ENCODE measurements around the gene CREB5.

GRCh38 chr7:28749638-28750037 lies 337.3 kb downstream of the CREB5 start:
- TF ChIP-seq, protein P1, sequence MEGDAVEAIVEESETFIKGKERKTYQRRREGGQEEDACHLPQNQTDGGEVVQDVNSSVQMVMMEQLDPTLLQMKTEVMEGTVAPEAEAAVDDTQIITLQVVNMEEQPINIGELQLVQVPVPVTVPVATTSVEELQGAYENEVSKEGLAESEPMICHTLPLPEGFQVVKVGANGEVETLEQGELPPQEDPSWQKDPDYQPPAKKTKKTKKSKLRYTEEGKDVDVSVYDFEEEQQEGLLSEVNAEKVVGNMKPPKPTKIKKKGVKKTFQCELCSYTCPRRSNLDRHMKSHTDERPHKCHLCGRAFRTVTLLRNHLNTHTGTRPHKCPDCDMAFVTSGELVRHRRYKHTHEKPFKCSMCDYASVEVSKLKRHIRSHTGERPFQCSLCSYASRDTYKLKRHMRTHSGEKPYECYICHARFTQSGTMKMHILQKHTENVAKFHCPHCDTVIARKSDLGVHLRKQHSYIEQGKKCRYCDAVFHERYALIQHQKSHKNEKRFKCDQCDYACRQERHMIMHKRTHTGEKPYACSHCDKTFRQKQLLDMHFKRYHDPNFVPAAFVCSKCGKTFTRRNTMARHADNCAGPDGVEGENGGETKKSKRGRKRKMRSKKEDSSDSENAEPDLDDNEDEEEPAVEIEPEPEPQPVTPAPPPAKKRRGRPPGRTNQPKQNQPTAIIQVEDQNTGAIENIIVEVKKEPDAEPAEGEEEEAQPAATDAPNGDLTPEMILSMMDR (IDR thresholded peaks at IDR 0.05): no peak
- TF ChIP-seq POLR2AphosphoS5 (IDR thresholded peaks at IDR 0.05): no peak
- TF ChIP-seq POLR2A (IDR thresholded peaks at IDR 0.05; ENCODE audit: low read depth): no peak

All from esophagus muscularis mucosa (tissue), 3 donors.